Uterus (tissue), 4 donors: ENCODE measurements around the gene SH3TC1. TPM values are rescaled to one million over a fixed set of nuclear protein-coding genes. Genes with fewer than 3 reads are reported as not detected.

ENCODE experiments used
- DNase-seq, 2 donors: peaks; one replicate each; pipeline ENCODE4 v3.0.0-alpha.2; 2019 to 2020
- H3K27ac ChIP-seq, 2 donors: fragments of 200-600 bp; sonication (generic); 1 replicate in 1 of 2; 2 replicates in 1 of 2; pipeline ENCODE4 v1.5.1; 2016 to 2018
- H3K27me3 ChIP-seq, 2 donors: fragments of 200-600 bp; sonication (generic); one replicate each; pipeline ENCODE4 v1.5.1; 2018 to 2019; ENCODE audit warnings: control low read depth in 1 of 2
- H3K36me3 ChIP-seq, 2 donors: fragments of 200-600 bp; sonication (generic); one replicate each; pipeline ENCODE4 v1.5.1; 2019; ENCODE audit warnings: control low read depth in 1 of 2
- H3K4me1 ChIP-seq, 2 donors: fragments of 200-600 bp; sonication (generic); one replicate each; pipeline ENCODE4 v1.5.1; 2018 to 2019; ENCODE audit warnings: control low read depth in 1 of 2
- H3K4me3 ChIP-seq, 2 donors: fragments of 200-600 bp; sonication (generic); 1 replicate in 1 of 2; 2 replicates in 1 of 2; pipeline ENCODE4 v1.5.1; 2018 to 2019; ENCODE audit warnings: mild to moderate bottlenecking in 1 of 2
- H3K9me3 ChIP-seq, 2 donors: fragments of 200-600 bp; sonication (generic); one replicate each; pipeline ENCODE4 v1.5.1; 2019; ENCODE audit warnings: control low read depth in 1 of 2
- CTCF ChIP-seq, 4 experiments: fragments of 200-600 bp in 2 of 4; fragments of 450-650 bp in 2 of 4; sonication (generic) in 2 of 4; IDR thresholded peaks; one replicate each; pipeline ENCODE4 v1.5.1; 2016 to 2019; ENCODE audit warnings: antibody characterized with exemption in 4 of 4, mild to moderate bottlenecking in 2 of 4, moderate library complexity in 1 of 4
- POLR2A ChIP-seq, 2 donors: fragments of 450-650 bp; IDR thresholded peaks; one replicate each; pipeline ENCODE4 v1.6.1; 2016; ENCODE audit warnings: antibody characterized with exemption in 2 of 2, mild to moderate bottlenecking in 1 of 2, moderate library complexity in 1 of 2
- intact Hi-C: fragments of 100-400 bp; cut with DNase I; formaldehyde crosslinking; loops from one replicate; pipeline ENCODE4 v1.15.1; 2023; ENCODE audit warnings: low total_unique reads
- total RNA-seq, 4 donors: library from RNA; depleted of rRNA in 3 of 4; stranded (reverse); fragments of >200 nt in 3 of 4; gene quantifications; one replicate each; pipeline versions ENCODE4 v1.1.0 to v1.2.4, GENCODE V29; 2014 to 2023
- donor health status: DM: yes; HTN: yes; CAD: no.

Gene SH3TC1
- total RNA-seq, 4 donors from 2014 or later, result 5.1 to 16.4 (median 11.3) TPM

- H3K27me3 ChIP-seq, result peaks cover 10% of the 10 kb centered on the region in 2 donors
- no peaks in the 10 kb centered on the region for H3K9me3 ChIP-seq
- intact Hi-C loops, result no loop called here
- DNase-seq, result no peak
- H3K36me3 ChIP-seq, result no peaks in the 10 kb centered on the region
- H3K4me3 ChIP-seq, result no peak overlapping the region
- TF ChIP-seq POLR2A (IDR thresholded peaks at IDR 0.05) (no peak), CTCF (IDR thresholded peaks at IDR 0.05) (no peak)
- H3K27ac ChIP-seq, result no peak overlapping the region
- H3K4me1 ChIP-seq, result peaks cover 4 to 11% of the 10 kb centered on the region in 2 donors
Measured at GRCh38 chr4:8156617-8157016, 42.5 kb upstream of the SH3TC1 start.

GRCh38 chr4:8157496-8157895 is 41.6 kb upstream of the SH3TC1 start:
- TF ChIP-seq CTCF (IDR thresholded peaks at IDR 0.05), result no peak
- no peak for TF ChIP-seq POLR2A (IDR thresholded peaks at IDR 0.05)
- H3K4me3 ChIP-seq, result peak overlapping the region in 1 of 2 donors; percentile 46
- DNase-seq, result peak; percentile 31 to 42
- intact Hi-C loops, result no loop called here
- H3K36me3 ChIP-seq, result no peaks in the 10 kb centered on the region
- H3K9me3 ChIP-seq, result no peaks in the 10 kb centered on the region
- H3K27ac ChIP-seq, result no peak overlapping the region
- peaks cover 4 to 11% of the 10 kb centered on the region in 2 donors for H3K4me1 ChIP-seq
- H3K27me3 ChIP-seq, result peaks cover 10% of the 10 kb centered on the region in 2 donors

- no peaks in the 10 kb centered on the region for H3K9me3 ChIP-seq
- DNase-seq, result peak in 1 of 2 donors; percentile 28
- peaks cover 4 to 11% of the 10 kb centered on the region in 2 donors for H3K4me1 ChIP-seq
- TF ChIP-seq POLR2A (IDR thresholded peaks at IDR 0.05) (no peak), CTCF (IDR thresholded peaks at IDR 0.05) (no peak)
- peak overlapping the region; percentile 46 to 51 for H3K4me3 ChIP-seq
- H3K36me3 ChIP-seq, result no peaks in the 10 kb centered on the region
- intact Hi-C loops, result no loop called here
- H3K27me3 ChIP-seq, result peaks cover 10% of the 10 kb centered on the region in 2 donors
- no peak overlapping the region for H3K27ac ChIP-seq
Measured at GRCh38 chr4:8157944-8158709, 41.0 kb upstream of the SH3TC1 start.

- Histone ChIP-seq H3K4me1 (peaks cover 4 to 11% of the 10 kb centered on the region in 2 donors), H3K4me3 (peak within 1 kb of the TSS; percentile 86 to 91), H3K27ac (peak within 1 kb of the TSS; percentile 60 to 65), H3K27me3 (peaks cover 10% of the 10 kb centered on the region in 2 donors), H3K9me3 (no peaks in the 10 kb centered on the region), H3K36me3 (no peaks in the 10 kb centered on the region)
- peak; percentile 97 to 99 for DNase-seq
- TF ChIP-seq CTCF (IDR thresholded peaks at IDR 0.05) (peak in 2 of 4 experiments; percentile 26 to 42), POLR2A (IDR thresholded peaks at IDR 0.05) (peak; percentile 33 to 86)
- intact Hi-C loops, result no loop called here
Measured at GRCh38 chr4:8158710-8159536, 40.2 kb upstream of the SH3TC1 start, which contains the start of gene ABLIM2. Gene ABLIM2 (minus strand): TSS chr4:8158813. CDS start chr4:8158689, 124 bp downstream.
